Right renal pelvis (tissue), 4 donors: ENCODE measurements around the gene TMEM255B. TPM values are rescaled to one million over a fixed set of nuclear protein-coding genes. Genes with fewer than 3 reads are reported as not detected.

ENCODE experiments used
- DNase-seq, 4 donors: peaks; one replicate each; pipeline ENCODE4 v3.0.0-alpha.2; 2013; ENCODE audit warnings: low read depth in 4 of 4, low spot score in 3 of 4, missing footprints in 1 of 4
- polyA plus RNA-seq, 4 donors: library from polyadenylated mRNA; unstranded; fragments of 120-200 nt; gene quantifications; one replicate each; pipeline ENCODE4 v1.2.1, GENCODE V29; 2013; ENCODE audit not compliant: insufficient read length in 4 of 4

Gene TMEM255B
- polyA plus RNA-seq, 4 donors, result 6.5 to 8.5 (median 7.7) TPM

- no peak for DNase-seq
Measured at GRCh38 chr13:113798200-113798811, 39.3 kb downstream of the TMEM255B start.

GRCh38 chr13:113800576-113800926 lies 41.5 kb downstream of the TMEM255B start:
- no peak for DNase-seq

- DNase-seq, result no peak
Measured at GRCh38 chr13:113801289-113801961, 42.4 kb downstream of the TMEM255B start.

GRCh38 chr13:113802090-113802531 lies 43.1 kb downstream of the TMEM255B start:
- DNase-seq, result peak in 1 of 4 donors; percentile 54

GRCh38 chr13:113802761-113803160 lies 43.7 kb downstream of the TMEM255B start:
- no peak for DNase-seq

- DNase-seq, result no peak
Measured at GRCh38 chr13:113803409-113804016, 44.5 kb downstream of the TMEM255B start.

GRCh38 chr13:113804017-113804702 lies 45.1 kb downstream of the TMEM255B start:
- DNase-seq, result no peak

- no peak for DNase-seq
Measured at GRCh38 chr13:113804703-113805430, 45.8 kb downstream of the TMEM255B start.

GRCh38 chr13:113805431-113806103 lies 46.5 kb downstream of the TMEM255B start:
- no peak for DNase-seq

GRCh38 chr13:113806104-113806471 lies 47.1 kb downstream of the TMEM255B start:
- DNase-seq, result no peak

GRCh38 chr13:113806526-113806925 lies 47.5 kb downstream of the TMEM255B start:
- DNase-seq, result no peak

GRCh38 chr13:113808058-113808834 lies 49.2 kb downstream of the TMEM255B start:
- DNase-seq, result no peak

- no peak for DNase-seq
Measured at GRCh38 chr13:113809934-113810333, 50.9 kb downstream of the TMEM255B start.

- no peak for DNase-seq
Measured at GRCh38 chr13:113810640-113811039, 51.6 kb downstream of the TMEM255B start.

- no peak for DNase-seq
Measured at GRCh38 chr13:113811081-113811928, 52.3 kb downstream of the TMEM255B start.

GRCh38 chr13:113812178-113813040 lies 53.4 kb downstream of the TMEM255B start:
- no peak for DNase-seq

GRCh38 chr13:113813070-113813748 lies 54.2 kb downstream of the TMEM255B start:
- DNase-seq, result no peak
